ENCODE results near the gene CDH11. TPM values are rescaled to one million over a fixed set of nuclear protein-coding genes. Genes with fewer than 3 reads are reported as not detected.

CDH11 gene
- total and polyA plus RNA-seq, 10 of the 15 experiments (the other 5 are each of a cell fraction or from before 2014, with no cell fraction given): 0.31 to 9.7 (median 0.87) TPM

GRCh38 chr16:65077181-65077580, 44.7 kb downstream of the CDH11 start:
- in situ Hi-C loops (cut with MboI): no loop called here
- POLR2A ChIA-PET: no interaction called here

More at GRCh38 chr16:65077181-65077580, 44.7 kb downstream of the CDH11 start:
- WGBS (ENCODE audit: insufficient coverage, insufficient replicate concordance, low lambda C conversion rate, missing lambda C conversion rate): 0% methylated on average over 1 of the region's 1 CpG
- ChIA-PET RAD21 (ENCODE audit: unreplicated experiment) (no interaction called here), SMC1A (ENCODE audit: uncharacterized antibody, unreplicated experiment) (interaction anchor here (1.6 kb wide), 1 partner anchor 13 kb away, joined by 3 read pairs; no protein-coding TSS in a partner anchor), CTCF (interaction anchor here (0.6 kb wide), 1 partner anchor 55 kb away, joined by 4 read pairs; no protein-coding TSS in a partner anchor)
- intact Hi-C loops (cut with micrococcal nuclease; ENCODE audit: unreplicated experiment): no loop called here
- no peak for FAIRE-seq
- no peak overlapping the region for H2AFZ ChIP-seq (ENCODE audit: control insufficient read depth, low read depth, low read length)
- H3K27ac ChIP-seq (ENCODE audit: control insufficient read depth, insufficient read depth): no peak overlapping the region
- H3K4me3 ChIP-seq: no peak overlapping the region
- H3K36me3 ChIP-seq (ENCODE audit: control insufficient read depth in 2 of 2, insufficient read depth in 2 of 2, low read length in 1 of 2): no peaks in the 10 kb centered on the region
- no peaks in the 10 kb centered on the region for H3K27me3 ChIP-seq (replicated peaks in 1 of 2; ENCODE audit: control insufficient read depth in 2 of 2, insufficient read depth in 2 of 2, low read length in 1 of 2)
- ATAC-seq: no peak
- H3K79me2 ChIP-seq (ENCODE audit: control insufficient read depth, insufficient read depth, low read length): no peaks in the 10 kb centered on the region
- no peaks in the 10 kb centered on the region for H3K4me1 ChIP-seq (ENCODE audit: control insufficient read depth, insufficient read depth, low read length)
- no peaks in the 10 kb centered on the region for H3K9me3 ChIP-seq (replicated peaks; ENCODE audit: control insufficient read depth, insufficient read depth, low read length)
- no peak overlapping the region for H3K4me2 ChIP-seq (ENCODE audit: control insufficient read depth, insufficient read depth)
- no peak for TF ChIP-seq WRNIP1 (IDR thresholded peaks at IDR 0.05; ENCODE audit: borderline replicate concordance, low read depth, low read length)
- no peak for TF ChIP-seq EP300 (IDR thresholded peaks at IDR 0.05; ENCODE audit: borderline replicate concordance in 1 of 2, control insufficient read depth in 1 of 2, low read depth in 2 of 2, low read length in 2 of 2)
- no peak for TF ChIP-seq POLR2AphosphoS5 (IDR thresholded peaks at IDR 0.05; ENCODE audit: low read length)
- no peak for TF ChIP-seq CBX3 (IDR thresholded peaks at IDR 0.05; ENCODE audit: borderline replicate concordance, low read depth)
- TF ChIP-seq POLR2A (IDR thresholded peaks at IDR 0.05; ENCODE audit: low read depth, low read length): no peak
- no peak for TF ChIP-seq BMI1 (IDR thresholded peaks at IDR 0.05; ENCODE audit: borderline replicate concordance)
- no peak for TF ChIP-seq MYC (IDR thresholded peaks at IDR 0.05; ENCODE audit: insufficient read depth, insufficient read length, insufficient replicate concordance, low read length, severe bottlenecking)
- TF ChIP-seq STAT1 (conservative IDR thresholded peaks at IDR 0.05): no peak
- no peak for TF ChIP-seq RCOR1 (conservative IDR thresholded peaks at IDR 0.05; ENCODE audit: low read depth, low read length)
- TF ChIP-seq E2F8 (IDR thresholded peaks at IDR 0.05; ENCODE audit: low read depth, partially characterized antibody): no peak
- no peak for TF ChIP-seq POLR2AphosphoS2 (IDR thresholded peaks at IDR 0.05; ENCODE audit: low read depth, low read length)
- no peak for TF ChIP-seq ZNF207 (IDR thresholded peaks at IDR 0.05; ENCODE audit: borderline replicate concordance)
- no peak for TF ChIP-seq CBX5 (IDR thresholded peaks at IDR 0.05; ENCODE audit: low read depth)
- H3K9ac ChIP-seq (ENCODE audit: control insufficient read depth, insufficient read depth, low read length): no peak overlapping the region
- DNase-seq (ENCODE audit: low read depth, low spot score): no peak
- H4K20me1 ChIP-seq (ENCODE audit: control insufficient read depth, insufficient read depth): no peaks in the 10 kb centered on the region
- no TSS peak for BruUV-seq (replicated peaks)

All from GM12878 (cell line).